Daoy (cell line): ENCODE measurements around the gene GAA. TPM values are rescaled to one million over a fixed set of nuclear protein-coding genes. Genes with fewer than 3 reads are reported as not detected.

ENCODE experiments used
- DNase-seq: peaks from one replicate; pipeline ENCODE4 v3.0.0-alpha.2; 2015; ENCODE audit warnings: low read depth
- total RNA-seq: library from RNA; depleted of rRNA; stranded (reverse); fragments of >200 nt; shearing (Covaris generic); gene quantifications from 2 replicates; pipeline ENCODE4 v1.2.3, GENCODE V29; 2014

GAA gene
- total RNA-seq, 1 experiment from 2014 or later = 1.5 TPM

DNA sequence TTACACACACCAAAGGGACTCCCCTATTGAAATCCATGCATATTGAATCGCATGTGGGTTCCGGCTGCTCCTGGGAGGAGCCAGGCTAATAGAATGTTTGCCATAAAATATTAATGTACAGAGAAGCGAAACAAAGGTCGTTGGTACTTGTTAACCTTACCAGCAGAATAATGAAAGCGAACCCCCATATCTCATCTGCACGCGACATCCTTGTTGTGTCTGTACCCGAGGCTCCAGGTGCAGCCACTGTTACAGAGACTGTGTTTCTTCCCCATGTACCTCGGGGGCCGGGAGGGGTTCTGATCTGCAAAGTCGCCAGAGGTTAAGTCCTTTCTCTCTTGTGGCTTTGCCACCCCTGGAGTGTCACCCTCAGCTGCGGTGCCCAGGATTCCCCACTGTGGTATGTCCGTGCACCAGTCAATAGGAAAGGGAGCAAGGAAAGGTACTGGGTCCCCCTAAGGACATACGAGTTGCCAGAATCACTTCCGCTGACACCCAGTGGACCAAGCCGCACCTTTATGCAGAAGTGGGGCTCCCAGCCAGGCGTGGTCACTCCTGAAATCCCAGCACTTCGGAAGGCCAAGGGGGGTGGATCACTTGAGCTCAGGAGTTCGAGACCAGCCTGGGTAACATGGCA, 2.2 kb downstream of the GAA start:
- no peak for DNase-seq

DNA sequence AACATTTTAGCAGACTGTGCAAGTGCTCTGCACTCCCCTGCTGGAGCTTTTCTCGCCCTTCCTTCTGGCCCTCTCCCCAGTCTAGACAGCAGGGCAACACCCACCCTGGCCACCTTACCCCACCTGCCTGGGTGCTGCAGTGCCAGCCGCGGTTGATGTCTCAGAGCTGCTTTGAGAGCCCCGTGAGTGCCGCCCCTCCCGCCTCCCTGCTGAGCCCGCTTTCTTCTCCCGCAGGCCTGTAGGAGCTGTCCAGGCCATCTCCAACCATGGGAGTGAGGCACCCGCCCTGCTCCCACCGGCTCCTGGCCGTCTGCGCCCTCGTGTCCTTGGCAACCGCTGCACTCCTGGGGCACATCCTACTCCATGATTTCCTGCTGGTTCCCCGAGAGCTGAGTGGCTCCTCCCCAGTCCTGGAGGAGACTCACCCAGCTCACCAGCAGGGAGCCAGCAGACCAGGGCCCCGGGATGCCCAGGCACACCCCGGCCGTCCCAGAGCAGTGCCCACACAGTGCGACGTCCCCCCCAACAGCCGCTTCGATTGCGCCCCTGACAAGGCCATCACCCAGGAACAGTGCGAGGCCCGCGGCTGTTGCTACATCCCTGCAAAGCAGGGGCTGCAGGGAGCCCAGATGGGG, 3.1 kb downstream of the GAA start:
- DNase-seq = peak; percentile 33

DNA sequence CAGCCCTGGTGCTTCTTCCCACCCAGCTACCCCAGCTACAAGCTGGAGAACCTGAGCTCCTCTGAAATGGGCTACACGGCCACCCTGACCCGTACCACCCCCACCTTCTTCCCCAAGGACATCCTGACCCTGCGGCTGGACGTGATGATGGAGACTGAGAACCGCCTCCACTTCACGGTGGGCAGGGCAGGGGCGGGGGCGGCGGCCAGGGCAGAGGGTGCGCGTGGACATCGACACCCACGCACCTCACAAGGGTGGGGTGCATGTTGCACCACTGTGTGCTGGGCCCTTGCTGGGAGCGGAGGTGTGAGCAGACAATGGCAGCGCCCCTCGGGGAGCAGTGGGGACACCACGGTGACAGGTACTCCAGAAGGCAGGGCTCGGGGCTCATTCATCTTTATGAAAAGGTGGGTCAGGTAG, 3.6 kb downstream of the GAA start:
- DNase-seq = no peak

DNA sequence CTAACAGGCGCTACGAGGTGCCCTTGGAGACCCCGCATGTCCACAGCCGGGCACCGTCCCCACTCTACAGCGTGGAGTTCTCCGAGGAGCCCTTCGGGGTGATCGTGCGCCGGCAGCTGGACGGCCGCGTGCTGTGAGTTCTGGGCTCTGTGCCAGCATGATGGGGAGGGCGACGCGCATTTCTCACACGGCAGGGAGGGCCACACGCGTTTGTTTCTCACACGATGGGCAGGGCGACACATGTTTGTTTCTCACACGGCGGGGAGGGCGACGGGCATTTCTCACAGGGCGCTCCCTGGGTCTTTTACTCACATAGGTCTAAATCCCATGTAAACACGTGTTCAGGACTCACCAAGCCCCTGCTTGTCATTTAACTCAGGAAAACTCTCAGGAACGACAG, 4.4 kb downstream of the GAA start:
- no peak for DNase-seq

DNA sequence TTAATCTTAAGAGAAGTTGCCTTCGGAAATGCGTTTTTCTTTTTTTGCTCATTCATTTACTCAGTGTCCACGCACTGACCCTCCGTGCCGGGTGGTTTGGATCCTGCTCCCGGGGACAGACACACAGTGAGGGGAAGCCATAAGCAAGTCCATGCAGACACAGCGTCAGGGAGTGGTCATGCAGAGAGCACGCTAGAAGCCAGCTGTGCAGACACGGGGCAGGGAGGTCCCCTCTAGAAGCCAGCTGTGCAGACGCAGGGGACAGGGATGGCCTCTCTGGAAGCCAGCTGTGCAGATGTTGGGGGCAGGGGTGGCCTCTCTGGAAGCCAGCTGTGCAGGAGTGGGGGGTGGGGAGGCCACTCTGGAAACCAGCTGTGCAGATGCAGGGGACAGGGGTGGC, 4.8 kb downstream of the GAA start:
- no peak for DNase-seq

DNA sequence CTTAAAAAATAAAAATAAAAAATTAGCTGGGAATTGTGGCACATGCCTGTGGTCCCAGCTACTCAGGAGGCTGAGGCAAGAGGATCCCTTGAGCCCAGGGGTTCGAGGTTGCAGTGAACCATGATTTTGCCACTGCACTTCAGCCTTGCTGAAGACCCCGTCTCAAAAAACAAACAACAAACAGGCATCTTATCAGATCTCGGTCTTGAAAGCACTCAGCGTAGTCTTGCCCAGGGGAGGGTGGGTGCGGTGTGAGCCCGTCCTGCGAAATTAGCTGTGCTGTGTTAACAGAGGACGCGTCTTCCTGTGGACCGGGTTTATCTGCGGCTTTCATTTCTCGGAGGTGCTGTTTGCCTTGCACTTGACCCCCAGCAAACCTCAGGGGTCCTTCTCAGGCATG, 5.4 kb downstream of the GAA start:
- DNase-seq = no peak

DNA sequence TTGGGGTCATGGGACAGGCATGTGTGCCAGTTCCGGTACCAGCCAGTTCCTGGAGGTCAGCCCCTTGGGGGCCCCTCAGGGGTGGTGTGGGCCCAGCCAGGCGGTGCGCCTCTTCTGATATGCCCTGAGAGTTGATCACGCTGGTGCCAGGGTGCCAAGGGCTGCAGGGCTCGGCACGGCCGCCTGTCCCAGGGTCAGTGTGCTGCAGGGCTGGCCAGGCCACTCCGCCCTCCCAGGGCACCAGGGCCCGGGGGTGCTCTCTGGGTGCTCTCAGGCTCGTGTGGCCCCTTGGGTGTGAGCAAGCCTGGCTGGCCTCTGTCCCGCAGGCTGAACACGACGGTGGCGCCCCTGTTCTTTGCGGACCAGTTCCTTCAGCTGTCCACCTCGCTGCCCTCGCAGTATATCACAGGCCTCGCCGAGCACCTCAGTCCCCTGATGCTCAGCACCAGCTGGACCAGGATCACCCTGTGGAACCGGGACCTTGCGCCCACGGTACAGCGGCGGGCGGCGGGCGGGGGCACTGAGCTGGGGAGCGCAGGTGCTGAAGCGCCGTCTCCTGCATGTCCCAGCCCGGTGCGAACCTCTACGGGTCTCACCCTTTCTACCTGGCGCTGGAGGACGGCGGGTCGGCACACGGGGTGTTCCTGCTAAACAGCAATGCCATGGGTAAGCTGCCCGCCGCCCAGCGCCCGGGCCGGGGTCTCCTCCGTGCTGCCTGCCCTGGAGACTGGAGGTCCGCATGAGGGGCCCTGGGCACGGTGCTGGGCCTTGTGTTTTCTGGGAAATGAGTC, 6.0 kb downstream of the GAA start:
- DNase-seq = no peak

DNA sequence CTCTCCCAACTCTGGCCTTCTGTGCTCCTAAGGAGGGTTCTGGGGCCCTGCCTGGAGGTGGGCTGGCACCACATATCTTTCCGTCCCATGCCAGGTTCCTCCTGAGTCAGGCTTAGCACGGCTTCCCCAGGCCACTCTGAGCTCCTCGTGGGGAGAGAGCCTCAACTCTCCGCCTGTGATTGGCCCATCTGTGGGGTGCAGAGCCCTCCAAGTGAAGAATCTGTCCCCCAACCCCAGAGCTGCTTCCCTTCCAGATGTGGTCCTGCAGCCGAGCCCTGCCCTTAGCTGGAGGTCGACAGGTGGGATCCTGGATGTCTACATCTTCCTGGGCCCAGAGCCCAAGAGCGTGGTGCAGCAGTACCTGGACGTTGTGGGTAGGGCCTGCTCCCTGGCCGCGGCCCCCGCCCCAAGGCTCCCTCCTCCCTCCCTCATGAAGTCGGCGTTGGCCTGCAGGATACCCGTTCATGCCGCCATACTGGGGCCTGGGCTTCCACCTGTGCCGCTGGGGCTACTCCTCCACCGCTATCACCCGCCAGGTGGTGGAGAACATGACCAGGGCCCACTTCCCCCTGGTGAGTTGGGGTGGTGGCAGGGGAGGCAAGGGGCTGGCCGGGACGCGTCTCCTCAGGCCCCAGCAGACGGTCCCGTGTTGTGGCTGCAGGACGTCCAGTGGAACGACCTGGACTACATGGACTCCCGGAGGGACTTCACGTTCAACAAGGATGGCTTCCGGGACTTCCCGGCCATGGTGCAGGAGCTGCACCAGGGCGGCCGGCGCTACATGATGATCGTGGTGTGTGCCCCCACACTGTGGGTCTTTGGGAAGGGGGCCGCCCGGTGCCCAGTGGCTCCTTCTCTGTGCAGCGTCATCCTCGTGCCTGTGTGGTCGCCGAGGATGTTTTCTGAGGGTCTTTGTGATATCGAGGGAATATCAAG, 6.9 kb downstream of the GAA start:
- DNase-seq = no peak

DNA sequence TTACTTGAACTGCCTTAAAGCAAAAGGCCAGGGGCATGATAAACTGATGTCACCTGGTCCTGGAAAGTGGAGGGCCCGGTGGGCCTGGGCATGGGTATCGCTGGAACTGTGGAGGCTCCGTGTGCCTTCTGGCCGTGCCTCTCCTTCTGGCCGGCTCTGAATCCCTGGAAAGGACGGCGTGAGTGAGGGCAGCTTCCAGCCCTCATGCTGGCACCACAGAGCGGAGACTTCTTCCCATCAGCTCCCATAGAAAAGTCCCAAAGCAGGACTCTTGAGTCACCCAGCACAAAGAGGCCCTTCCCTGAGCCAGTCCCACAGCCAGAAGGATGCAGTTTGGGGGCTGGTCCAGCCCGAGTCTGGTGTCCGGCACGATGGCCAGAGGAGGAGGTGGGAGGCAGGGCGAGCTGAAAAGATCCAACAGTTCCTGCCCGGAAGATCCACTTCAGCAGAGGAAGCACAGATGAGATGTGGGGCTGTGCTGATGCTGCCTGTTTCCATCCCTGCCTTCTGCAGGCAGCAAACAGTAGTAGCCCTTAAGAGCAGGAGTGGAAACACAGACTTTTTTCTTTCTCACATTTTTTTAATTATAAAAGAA, 7.8 kb downstream of the GAA start:
- no peak for DNase-seq

DNA sequence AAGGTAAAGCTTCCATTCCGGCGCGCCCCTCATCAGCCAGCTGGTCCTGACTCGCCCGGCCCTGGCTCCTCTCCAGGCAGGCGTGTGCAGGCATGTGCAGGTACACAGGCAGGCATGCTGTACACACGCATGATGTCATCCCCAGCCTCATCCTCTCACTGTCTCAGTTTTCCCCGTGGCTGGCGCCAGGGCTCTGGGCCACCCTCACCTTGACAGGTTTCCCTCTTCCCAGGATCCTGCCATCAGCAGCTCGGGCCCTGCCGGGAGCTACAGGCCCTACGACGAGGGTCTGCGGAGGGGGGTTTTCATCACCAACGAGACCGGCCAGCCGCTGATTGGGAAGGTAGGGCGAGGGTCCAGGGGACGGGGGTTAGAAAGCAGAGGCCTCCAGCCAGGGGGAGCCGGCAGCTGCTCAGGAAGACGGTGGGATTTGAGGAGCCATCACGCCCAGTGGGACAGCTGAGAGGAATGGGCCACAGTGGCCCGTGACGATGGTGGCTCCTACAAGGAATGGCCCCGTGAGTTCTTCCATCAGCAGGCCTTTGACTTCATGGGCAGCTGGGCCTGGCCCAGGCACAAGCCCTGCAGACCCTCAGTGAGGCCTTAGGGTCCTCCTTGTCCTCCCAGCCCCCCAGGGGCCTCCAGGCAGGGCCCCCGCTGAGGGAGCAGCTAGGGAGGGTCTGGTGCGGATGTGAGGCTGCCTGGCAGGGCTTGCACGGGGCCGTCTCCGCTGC, 8.5 kb downstream of the GAA start:
- DNase-seq = peak; percentile 41

DNA sequence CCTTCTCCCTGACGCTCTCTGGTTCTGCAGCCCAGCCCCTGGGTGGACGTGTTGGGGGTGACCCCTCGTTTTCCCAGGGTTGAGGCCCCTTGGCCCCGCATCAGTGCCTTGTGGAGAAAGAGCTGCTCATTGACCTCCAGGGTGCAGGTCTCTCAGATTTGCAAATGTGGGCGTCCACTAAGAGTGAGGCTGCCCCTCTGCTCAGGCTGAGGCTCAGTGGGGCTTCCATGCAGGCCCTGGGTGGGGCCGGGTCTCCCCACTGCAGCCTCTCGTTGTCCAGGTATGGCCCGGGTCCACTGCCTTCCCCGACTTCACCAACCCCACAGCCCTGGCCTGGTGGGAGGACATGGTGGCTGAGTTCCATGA, 9.0 kb downstream of the GAA start:
- DNase-seq = no peak

DNA sequence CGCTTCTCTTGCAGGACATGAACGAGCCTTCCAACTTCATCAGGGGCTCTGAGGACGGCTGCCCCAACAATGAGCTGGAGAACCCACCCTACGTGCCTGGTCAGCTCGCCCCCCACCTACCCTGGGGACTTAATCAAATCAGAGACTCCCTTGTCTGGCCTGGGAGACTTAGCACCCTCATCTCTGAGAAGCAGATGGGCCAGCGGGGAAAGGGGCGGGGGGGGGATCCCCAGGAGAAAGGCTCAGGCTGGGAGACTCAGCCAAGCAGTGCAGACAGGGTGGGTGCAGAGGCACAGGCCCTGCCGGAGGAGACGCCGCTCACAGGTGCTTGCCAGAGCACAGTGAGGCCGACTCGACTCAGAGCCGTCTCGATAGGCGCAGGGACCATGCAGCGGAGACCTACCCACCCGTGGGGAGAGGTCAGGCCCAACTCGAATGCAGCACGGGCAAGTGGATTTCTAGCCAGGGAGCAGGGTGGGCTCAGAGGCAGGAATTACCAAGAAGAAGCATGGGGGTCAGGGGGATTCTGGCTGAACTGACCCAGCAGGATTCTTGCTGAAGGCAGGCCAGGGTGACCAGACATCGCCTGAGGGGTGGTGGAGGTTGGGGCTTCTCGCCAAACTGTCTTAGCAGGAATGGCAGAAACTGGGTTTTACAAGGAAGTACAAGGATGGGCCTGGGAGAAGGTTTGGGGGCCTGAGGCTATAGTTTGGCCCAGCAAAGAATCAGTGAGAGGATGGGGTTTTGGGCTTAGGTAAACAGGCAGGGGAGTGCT, 9.7 kb downstream of the GAA start:
- DNase-seq = no peak

DNA sequence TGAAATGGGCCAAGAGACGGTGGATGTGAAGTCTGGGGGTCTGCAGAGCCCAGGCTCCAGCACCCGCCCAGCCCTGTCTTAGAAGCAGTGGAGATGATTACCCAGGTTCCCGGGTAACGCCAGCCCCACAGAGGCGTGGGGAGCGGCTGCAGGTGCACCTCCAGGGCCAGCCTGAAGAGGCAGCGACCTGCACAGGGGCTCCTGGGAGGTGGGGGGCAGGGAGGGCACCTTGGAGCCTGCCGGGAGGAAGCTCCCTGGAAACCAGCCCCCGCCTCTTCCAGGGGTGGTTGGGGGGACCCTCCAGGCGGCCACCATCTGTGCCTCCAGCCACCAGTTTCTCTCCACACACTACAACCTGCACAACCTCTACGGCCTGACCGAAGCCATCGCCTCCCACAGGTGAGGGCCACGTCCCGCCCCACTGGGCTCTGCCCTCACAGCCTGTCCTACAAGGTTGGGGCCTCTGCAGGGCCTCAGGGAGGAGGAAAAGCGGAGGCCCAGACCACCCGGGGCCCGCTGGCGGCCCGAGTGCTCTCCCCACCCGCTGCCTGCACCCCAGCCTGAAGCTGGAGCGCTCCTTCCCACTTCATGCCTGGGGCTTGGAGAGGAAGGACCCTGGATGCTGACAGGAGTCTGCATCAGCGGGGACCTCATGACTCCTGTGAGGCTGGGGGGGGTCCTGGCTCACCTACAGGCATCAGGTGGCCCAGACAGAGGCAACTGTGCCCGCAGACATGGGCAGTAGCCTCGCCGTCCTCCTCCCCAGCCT, 10.5 kb downstream of the GAA start:
- DNase-seq = no peak

DNA sequence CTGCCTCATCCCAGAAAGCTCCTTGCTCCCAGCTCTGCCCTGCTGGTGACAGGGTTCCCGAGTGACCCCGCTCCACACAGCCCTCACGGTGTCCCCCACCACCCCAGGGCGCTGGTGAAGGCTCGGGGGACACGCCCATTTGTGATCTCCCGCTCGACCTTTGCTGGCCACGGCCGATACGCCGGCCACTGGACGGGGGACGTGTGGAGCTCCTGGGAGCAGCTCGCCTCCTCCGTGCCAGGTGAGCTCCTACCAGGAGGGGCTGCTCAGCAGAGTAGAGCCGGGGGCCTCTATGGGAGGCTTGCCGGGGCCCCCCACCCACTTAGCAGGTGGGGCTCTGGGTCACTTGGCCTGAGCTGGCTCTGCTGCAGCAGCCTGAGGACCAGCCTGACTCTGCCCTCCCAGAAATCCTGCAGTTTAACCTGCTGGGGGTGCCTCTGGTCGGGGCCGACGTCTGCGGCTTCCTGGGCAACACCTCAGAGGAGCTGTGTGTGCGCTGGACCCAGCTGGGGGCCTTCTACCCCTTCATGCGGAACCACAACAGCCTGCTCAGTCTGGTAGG, 11.2 kb downstream of the GAA start:
- DNase-seq = no peak

DNA sequence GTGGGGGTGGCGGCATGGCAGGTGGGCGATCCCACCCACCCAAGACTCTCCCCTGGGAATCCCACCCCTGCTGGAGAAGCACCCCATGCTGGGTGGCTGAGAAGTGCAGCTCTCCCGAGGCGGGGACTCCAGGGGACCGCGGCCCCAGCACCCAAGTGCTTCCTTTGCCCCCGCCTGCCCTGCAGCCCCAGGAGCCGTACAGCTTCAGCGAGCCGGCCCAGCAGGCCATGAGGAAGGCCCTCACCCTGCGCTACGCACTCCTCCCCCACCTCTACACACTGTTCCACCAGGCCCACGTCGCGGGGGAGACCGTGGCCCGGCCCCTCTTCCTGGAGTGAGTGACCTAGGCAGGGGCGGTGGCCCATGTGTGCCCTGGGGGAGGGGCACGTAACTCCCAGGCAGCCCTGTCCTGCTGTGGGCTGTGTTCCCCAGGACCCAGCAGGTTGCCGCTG, 11.7 kb downstream of the GAA start:
- DNase-seq = no peak

DNA sequence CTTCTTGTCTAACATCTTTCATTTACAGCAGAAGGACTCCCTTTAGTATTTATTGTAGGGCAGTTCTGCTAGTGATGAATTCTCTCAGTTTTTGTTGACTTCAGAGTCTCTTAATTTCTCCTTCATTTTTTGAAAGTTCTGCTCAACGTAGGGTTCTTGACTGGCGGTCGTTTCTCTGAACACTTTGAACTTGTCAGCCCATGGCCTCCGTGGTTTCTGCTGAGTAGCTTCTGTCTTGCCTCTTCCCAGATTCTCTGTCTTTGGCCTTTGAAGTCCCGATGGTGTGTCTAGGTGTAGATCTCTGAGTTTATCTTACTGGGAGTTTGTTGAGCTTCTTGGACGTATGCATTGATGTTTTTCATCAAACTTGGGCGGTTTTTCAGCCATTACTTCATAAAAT, 13.4 kb downstream of the GAA start:
- DNase-seq = no peak

DNA sequence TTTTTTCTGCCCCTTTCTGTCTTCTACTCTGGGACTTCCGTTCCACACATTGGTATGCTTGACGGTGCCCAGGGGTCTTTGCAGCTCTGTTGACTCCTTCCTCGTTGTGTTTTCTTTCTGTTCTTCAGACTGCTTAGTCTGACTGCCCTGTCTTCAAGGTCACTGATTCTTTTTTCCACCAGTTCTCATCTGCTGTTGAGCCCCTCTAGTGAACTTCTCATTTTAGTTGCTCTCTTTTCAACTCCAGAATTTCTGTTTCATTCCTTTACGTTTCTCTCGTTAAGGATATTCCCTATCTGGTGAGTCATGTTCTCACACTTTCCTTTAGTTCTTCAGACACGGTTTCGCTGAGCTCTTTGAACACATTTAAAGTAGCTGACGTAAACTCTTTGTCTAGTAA, 13.8 kb downstream of the GAA start:
- no peak for DNase-seq

DNA sequence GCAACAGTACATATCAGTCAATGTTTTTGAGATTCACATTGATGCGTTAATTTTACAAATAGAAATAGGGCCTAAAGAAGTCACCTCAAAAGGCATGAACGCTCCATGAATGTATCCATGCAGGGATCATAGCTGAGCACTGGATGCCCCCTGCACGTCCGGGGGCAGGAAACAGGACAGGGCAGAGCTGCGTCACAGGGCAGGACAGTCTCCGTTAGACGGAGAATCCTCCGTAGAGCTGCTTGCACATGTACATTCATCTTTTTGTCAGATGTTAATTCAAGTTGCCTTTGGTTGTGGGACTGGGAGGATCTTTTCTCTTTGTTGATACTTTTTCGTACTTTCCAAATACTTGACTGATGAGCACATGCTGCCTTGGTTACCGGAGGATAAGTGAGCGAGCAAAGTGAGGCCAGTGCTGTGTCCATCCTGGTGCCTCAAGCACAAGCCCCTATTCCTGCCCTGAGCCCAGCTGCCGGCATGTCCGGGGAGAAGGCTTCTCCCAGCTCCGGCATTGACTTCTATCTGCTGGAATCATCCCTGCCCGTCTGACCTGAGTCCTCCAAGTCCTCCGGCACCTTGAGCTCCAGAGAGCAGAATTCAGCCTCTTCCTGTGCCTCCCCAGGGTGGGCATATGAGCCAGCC, 15.0 kb downstream of the GAA start:
- no peak for DNase-seq
